HEK293 (cell line): ENCODE results near the gene MRGPRG.

Source experiments
- CTCF ChIP-seq: fragments of 450-650 bp; formaldehyde crosslinking; IDR thresholded peaks from 2 replicates; pipeline ENCODE4 v1.5.1; 2016; ENCODE audit warnings: missing biosample characterization, missing genetic modification characterization
- KLF10 ChIP-seq: fragments of 450-650 bp; IDR thresholded peaks from 2 replicates; pipeline ENCODE4 v1.5.1; 2018; ENCODE audit warnings: missing biosample characterization, mild to moderate bottlenecking, missing genetic modification characterization
- PRDM10 ChIP-seq: fragments of 450-650 bp; formaldehyde crosslinking; IDR thresholded peaks from 2 replicates; pipeline ENCODE4 v1.5.1; 2016; ENCODE audit warnings: missing biosample characterization, missing genetic modification characterization
- ZBTB20 ChIP-seq: fragments of 450-650 bp; formaldehyde crosslinking; IDR thresholded peaks from 2 replicates; pipeline ENCODE4 v1.5.1; 2016; ENCODE audit warnings: missing biosample characterization, missing genetic modification characterization
- ZBTB6 ChIP-seq: fragments of 450-650 bp; formaldehyde crosslinking; IDR thresholded peaks from 2 replicates; pipeline ENCODE4 v1.5.1; 2017; ENCODE audit warnings: missing biosample characterization, missing genetic modification characterization
- ZNF311 ChIP-seq: fragments of 450-650 bp; formaldehyde crosslinking; IDR thresholded peaks from 2 replicates; pipeline ENCODE4 v1.5.1; 2017; ENCODE audit warnings: missing biosample characterization, missing genetic modification characterization, borderline replicate concordance
- ZNF398 ChIP-seq: fragments of 450-650 bp; formaldehyde crosslinking; IDR thresholded peaks from 2 replicates; pipeline ENCODE4 v1.5.1; 2017; ENCODE audit warnings: missing biosample characterization, missing genetic modification characterization
- ZNF580 ChIP-seq: fragments of 450-650 bp; formaldehyde crosslinking; IDR thresholded peaks from 2 replicates; pipeline ENCODE4 v1.5.1; 2016; ENCODE audit warnings: missing biosample characterization, missing genetic modification characterization
- ZNF639 ChIP-seq: fragments of 450-650 bp; formaldehyde crosslinking; IDR thresholded peaks from 2 replicates; pipeline ENCODE4 v1.5.1; 2016; ENCODE audit warnings: missing biosample characterization, missing genetic modification characterization
- ZNF837 ChIP-seq: fragments of 450-650 bp; formaldehyde crosslinking; IDR thresholded peaks from 2 replicates; pipeline ENCODE4 v1.5.1; 2016; ENCODE audit warnings: missing biosample characterization, missing genetic modification characterization

- TF ChIP-seq CTCF (tag by site-specific recombination) = no peak
- TF ChIP-seq ZNF311 (tag by site-specific recombination) = no peak
- TF ChIP-seq ZNF837 = no peak
- TF ChIP-seq ZNF580 (tag by site-specific recombination) = no peak
- no peak for TF ChIP-seq ZNF398
- no peak for TF ChIP-seq KLF10 (tag by site-specific recombination)
- no peak for TF ChIP-seq ZNF639
- no peak for TF ChIP-seq ZBTB20 (tag by site-specific recombination)
- no peak for TF ChIP-seq PRDM10 (tag by site-specific recombination)
- no peak for TF ChIP-seq ZBTB6 (tag by site-specific recombination)
Measured at GRCh38 chr11:3181725-3182461, 36.7 kb downstream of the MRGPRG start.
